GM12878 (cell line): ENCODE measurements around the gene GPR152. TPM values are rescaled to one million over a fixed set of nuclear protein-coding genes. Genes with fewer than 3 reads are reported as not detected.

Source experiments
- BACH1 ChIP-seq: fragments of 450-650 bp; IDR thresholded peaks from 2 replicates; pipeline ENCODE4 v1.6.1; 2017; ENCODE audit warnings: mild to moderate bottlenecking, borderline replicate concordance
- CHD4 ChIP-seq: fragments of 200-600 bp; sonication (generic); IDR thresholded peaks from 2 replicates; pipeline ENCODE4 v1.6.1; 2016; ENCODE audit warnings: mild to moderate bottlenecking
- CREB1 ChIP-seq: IDR thresholded peaks from 2 replicates; pipeline ENCODE4 v1.6.1; 2012; ENCODE audit warnings: low read depth, mild to moderate bottlenecking, inconsistent platforms
- CUX1 ChIP-seq: IDR thresholded peaks from 2 replicates; pipeline ENCODE4 v1.6.1; 2012; ENCODE audit warnings: improper control_type of control experiment, low read depth, low read length; ENCODE audit not compliant: insufficient replicate concordance
- EGR1 ChIP-seq, 2 experiments: IDR thresholded peaks; 1 replicate in 1 of 2; 2 replicates in 1 of 2; pipeline ENCODE4 v1.6.1; 2011 to 2012; ENCODE audit warnings: low read depth in 2 of 2, low read length in 2 of 2, borderline replicate concordance in 1 of 2, mild to moderate bottlenecking in 1 of 2, moderate library complexity in 1 of 2
- FOXM1 ChIP-seq: IDR thresholded peaks from 2 replicates; pipeline ENCODE4 v1.6.1; 2012; ENCODE audit warnings: low read depth, mild to moderate bottlenecking, inconsistent platforms, low read length, moderate library complexity
- IKZF1 ChIP-seq: fragments of 450-650 bp; conservative IDR thresholded peaks from 2 replicates; pipeline ENCODE4 v1.6.1; 2017; ENCODE audit warnings: antibody characterized with exemption, mild to moderate bottlenecking
- KDM1A ChIP-seq: fragments of 200-600 bp; sonication (generic); IDR thresholded peaks from 2 replicates; pipeline ENCODE4 v1.6.1; 2016; ENCODE audit warnings: borderline replicate concordance
- NFXL1 ChIP-seq: fragments of 450-650 bp; IDR thresholded peaks from 2 replicates; pipeline ENCODE4 v1.6.1; 2017; ENCODE audit warnings: antibody characterized with exemption, mild to moderate bottlenecking, borderline replicate concordance
- NR2C1 ChIP-seq: fragments of 450-650 bp; IDR thresholded peaks from 2 replicates; pipeline ENCODE4 v1.6.1; 2017; ENCODE audit warnings: antibody characterized with exemption, mild to moderate bottlenecking, moderate library complexity
- RAD21 ChIP-seq: IDR thresholded peaks from 2 replicates; pipeline ENCODE4 v1.6.1; 2011; ENCODE audit warnings: mild to moderate bottlenecking, low read depth, low read length, moderate library complexity; ENCODE audit not compliant: insufficient read depth
- REST ChIP-seq: IDR thresholded peaks from 2 replicates; pipeline ENCODE4 v1.6.1; 2012; ENCODE audit warnings: mild to moderate bottlenecking, low read depth, low read length
- SIX5 ChIP-seq: IDR thresholded peaks from 2 replicates; pipeline ENCODE4 v1.6.1; 2011; ENCODE audit warnings: mild to moderate bottlenecking, low read depth, low read length, moderate library complexity; ENCODE audit not compliant: severe bottlenecking
- SMAD5 ChIP-seq: IDR thresholded peaks from 2 replicates; pipeline ENCODE4 v1.6.1; 2016; ENCODE audit warnings: antibody characterized with exemption, low read depth
- SMC3 ChIP-seq: IDR thresholded peaks from 2 replicates; pipeline ENCODE4 v1.6.1; 2011; ENCODE audit warnings: low read length, improper control_type of control experiment, borderline replicate concordance
- SREBF2 ChIP-seq: IDR thresholded peaks from 2 replicates; pipeline ENCODE4 v1.6.1; 2012; ENCODE audit warnings: mild to moderate bottlenecking, low read length
- STAT1 ChIP-seq: fragments of 450-650 bp; conservative IDR thresholded peaks from 2 replicates; pipeline ENCODE4 v1.6.1; 2014; ENCODE audit warnings: antibody characterized with exemption, mild to moderate bottlenecking
- polyA plus RNA-seq, 11 experiments: library from polyadenylated mRNA; depleted of rRNA in 4 of 11; unstranded in 6 of 11; stranded (reverse) in 5 of 11; fragments of >200 nt; fragmentation: Nextera tagmentation in 4 of 11; fragmentation: Illumina TruSeq in 1 of 11; extraction: Ambion mirVana in 4 of 11; extraction: Trizol in 1 of 11; gene quantifications; 1 replicate in 1 of 11; 2 replicates in 10 of 11; pipeline versions ENCODE4 v1.2.1 to v1.2.3, GENCODE V29; 2011 to 2016; ENCODE audit warnings: inconsistent platforms in 2 of 11, missing spikeins in 2 of 11, low read depth in 1 of 11
- total RNA-seq, 4 experiments: library from RNA; depleted of rRNA in 3 of 4; stranded (reverse); fragments of >200 nt in 3 of 4; fragmentation: Illumina TruSeq in 1 of 4; extraction: Trizol in 1 of 4; gene quantifications; 2 replicates each; pipeline versions ENCODE4 v1.2.1 to v1.2.3, GENCODE V29; 2013 to 2021
- TF ChIP-seq, protein P1 (sequence below): fragments of 450-650 bp; IDR thresholded peaks from 2 replicates; pipeline ENCODE4 v1.6.1; 2017; ENCODE audit warnings: mild to moderate bottlenecking, moderate library complexity

The GPR152 gene
- total and polyA plus RNA-seq, 10 of the 15 experiments (the other 5 are each of a cell fraction or from before 2014, with no cell fraction given): not detected

GRCh38 chr11:67468759-67469507 is 16.4 kb upstream of the GPR152 start, which contains the start of gene TMEM134 (continued):
- no peak for TF ChIP-seq CUX1
- peak; percentile 31; the same call in 1 of the 2 replicates for TF ChIP-seq BACH1
- TF ChIP-seq REST: no peak
- peak; percentile 65 for TF ChIP-seq RAD21
- TF ChIP-seq NFXL1: no peak
- no peak for TF ChIP-seq SMAD5
- TF ChIP-seq STAT1: no peak
- TF ChIP-seq SMC3: peak; percentile 69; the same call in 1 of the 2 replicates
- TF ChIP-seq IKZF1: peak; percentile 50; the same call in 1 of the 2 replicates
- TF ChIP-seq CREB1: peak; percentile 82
- TF ChIP-seq FOXM1: no peak
- no peak for TF ChIP-seq CHD4
- no peak for TF ChIP-seq NR2C1
- no peak for TF ChIP-seq SREBF2
- no peak for TF ChIP-seq SIX5
- TF ChIP-seq, protein P1, sequence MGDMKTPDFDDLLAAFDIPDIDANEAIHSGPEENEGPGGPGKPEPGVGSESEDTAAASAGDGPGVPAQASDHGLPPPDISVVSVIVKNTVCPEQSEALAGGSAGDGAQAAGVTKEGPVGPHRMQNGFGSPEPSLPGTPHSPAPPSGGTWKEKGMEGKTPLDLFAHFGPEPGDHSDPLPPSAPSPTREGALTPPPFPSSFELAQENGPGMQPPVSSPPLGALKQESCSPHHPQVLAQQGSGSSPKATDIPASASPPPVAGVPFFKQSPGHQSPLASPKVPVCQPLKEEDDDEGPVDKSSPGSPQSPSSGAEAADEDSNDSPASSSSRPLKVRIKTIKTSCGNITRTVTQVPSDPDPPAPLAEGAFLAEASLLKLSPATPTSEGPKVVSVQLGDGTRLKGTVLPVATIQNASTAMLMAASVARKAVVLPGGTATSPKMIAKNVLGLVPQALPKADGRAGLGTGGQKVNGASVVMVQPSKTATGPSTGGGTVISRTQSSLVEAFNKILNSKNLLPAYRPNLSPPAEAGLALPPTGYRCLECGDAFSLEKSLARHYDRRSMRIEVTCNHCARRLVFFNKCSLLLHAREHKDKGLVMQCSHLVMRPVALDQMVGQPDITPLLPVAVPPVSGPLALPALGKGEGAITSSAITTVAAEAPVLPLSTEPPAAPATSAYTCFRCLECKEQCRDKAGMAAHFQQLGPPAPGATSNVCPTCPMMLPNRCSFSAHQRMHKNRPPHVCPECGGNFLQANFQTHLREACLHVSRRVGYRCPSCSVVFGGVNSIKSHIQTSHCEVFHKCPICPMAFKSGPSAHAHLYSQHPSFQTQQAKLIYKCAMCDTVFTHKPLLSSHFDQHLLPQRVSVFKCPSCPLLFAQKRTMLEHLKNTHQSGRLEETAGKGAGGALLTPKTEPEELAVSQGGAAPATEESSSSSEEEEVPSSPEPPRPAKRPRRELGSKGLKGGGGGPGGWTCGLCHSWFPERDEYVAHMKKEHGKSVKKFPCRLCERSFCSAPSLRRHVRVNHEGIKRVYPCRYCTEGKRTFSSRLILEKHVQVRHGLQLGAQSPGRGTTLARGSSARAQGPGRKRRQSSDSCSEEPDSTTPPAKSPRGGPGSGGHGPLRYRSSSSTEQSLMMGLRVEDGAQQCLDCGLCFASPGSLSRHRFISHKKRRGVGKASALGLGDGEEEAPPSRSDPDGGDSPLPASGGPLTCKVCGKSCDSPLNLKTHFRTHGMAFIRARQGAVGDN: peak; percentile 69; the same call in 1 of the 2 replicates
- TF ChIP-seq KDM1A: no peak
- peak; percentile 12 to 97 for TF ChIP-seq EGR1 (IDR thresholded peaks at IDR 0.05; ENCODE audit: borderline replicate concordance in 1 of 2, low read depth in 2 of 2, low read length in 2 of 2)
